ENCODE data around the gene ADORA2A.

The ADORA2A gene

DNA sequence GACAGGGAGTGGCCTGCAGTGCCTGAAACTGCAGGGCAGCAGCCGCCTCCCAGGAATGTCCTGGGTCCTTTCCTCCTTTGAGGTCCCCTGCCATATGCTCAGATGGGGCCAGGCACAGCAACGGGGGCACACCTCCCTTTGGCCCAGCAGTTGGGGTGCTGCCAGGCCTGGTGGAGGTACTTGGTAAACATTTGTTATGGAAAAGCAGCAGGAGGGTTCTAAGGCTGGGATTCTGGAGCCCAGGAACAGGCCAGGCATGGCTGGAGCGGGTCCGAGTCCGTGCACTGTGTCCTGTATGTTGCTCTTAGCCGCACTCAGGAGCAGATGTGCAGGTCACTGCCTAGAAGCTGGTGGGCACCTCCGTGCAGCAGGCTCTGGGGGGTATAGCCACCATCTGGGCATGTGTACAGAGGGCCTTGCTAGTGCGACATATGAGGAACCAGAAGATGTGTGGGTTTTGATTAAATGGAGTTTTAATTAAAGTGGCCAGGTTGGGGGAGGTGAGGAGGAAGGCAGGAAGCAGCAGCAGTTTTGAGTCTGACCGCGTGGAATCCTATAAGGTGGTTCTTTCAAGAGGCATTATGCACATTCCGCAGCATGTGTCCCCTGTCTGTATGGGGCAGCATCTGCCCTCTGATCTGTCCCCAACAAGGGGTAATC lies 1.5 kb downstream of the ADORA2A start:
- TF ChIP-seq, protein P1, sequence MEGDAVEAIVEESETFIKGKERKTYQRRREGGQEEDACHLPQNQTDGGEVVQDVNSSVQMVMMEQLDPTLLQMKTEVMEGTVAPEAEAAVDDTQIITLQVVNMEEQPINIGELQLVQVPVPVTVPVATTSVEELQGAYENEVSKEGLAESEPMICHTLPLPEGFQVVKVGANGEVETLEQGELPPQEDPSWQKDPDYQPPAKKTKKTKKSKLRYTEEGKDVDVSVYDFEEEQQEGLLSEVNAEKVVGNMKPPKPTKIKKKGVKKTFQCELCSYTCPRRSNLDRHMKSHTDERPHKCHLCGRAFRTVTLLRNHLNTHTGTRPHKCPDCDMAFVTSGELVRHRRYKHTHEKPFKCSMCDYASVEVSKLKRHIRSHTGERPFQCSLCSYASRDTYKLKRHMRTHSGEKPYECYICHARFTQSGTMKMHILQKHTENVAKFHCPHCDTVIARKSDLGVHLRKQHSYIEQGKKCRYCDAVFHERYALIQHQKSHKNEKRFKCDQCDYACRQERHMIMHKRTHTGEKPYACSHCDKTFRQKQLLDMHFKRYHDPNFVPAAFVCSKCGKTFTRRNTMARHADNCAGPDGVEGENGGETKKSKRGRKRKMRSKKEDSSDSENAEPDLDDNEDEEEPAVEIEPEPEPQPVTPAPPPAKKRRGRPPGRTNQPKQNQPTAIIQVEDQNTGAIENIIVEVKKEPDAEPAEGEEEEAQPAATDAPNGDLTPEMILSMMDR (IDR thresholded peaks at IDR 0.05) = no peak
- no peak for TF ChIP-seq ZFX (IDR thresholded peaks at IDR 0.05; ENCODE audit: borderline replicate concordance)

DNA sequence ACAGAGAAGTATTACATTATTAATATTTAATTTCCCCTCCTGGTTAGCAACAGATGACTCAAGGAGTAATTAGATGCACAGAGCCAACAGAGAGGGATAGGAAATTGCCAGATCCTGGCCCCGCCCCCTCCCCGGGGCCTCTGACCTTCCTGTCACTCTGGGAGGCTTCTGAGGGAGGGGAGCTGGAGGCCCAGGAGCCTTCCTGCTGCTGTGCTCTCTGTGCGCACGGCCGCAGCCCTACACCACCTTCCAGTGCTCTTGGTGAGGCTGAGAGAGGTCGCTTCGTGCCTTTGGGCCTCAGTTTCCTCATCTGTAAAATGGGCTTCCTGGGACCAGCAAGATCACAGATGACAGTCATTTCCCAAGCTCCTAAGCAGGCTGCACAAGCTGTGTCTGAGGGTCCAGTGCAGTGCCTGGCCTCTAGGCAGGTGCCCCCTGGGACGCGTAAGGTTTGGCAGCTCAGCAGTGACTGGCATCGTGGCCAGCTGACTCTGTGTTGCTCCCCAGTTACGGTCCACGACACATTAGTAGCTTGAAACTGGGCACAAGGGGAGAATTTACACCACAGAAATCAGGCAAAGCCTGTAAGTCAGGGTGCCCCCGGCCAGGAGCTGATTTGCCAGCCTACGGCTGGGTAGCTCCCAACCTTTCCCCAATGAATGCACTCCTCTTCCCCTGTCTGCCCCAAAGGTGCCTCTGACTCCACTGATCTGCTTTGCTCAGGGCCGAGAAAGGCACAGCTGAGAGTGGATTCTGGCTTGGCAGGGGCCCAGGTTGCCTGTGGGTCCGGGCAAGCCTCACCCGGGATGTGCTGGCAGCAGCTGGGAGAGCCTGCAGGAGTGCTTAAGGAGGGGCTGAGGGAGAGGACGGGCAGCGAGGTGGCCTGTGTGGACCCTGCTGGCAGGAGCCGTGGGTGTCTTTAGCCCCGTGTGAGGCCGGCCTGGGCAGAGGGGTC lies 2.3 kb downstream of the ADORA2A start:
- TF ChIP-seq ZFX (IDR thresholded peaks at IDR 0.05; ENCODE audit: borderline replicate concordance) = no peak
- TF ChIP-seq, protein P1 (IDR thresholded peaks at IDR 0.05) = no peak

More for the DNA sequence above, 1.5 kb downstream of the ADORA2A start:
- H3K27ac ChIP-seq = no peak overlapping the region

DNA sequence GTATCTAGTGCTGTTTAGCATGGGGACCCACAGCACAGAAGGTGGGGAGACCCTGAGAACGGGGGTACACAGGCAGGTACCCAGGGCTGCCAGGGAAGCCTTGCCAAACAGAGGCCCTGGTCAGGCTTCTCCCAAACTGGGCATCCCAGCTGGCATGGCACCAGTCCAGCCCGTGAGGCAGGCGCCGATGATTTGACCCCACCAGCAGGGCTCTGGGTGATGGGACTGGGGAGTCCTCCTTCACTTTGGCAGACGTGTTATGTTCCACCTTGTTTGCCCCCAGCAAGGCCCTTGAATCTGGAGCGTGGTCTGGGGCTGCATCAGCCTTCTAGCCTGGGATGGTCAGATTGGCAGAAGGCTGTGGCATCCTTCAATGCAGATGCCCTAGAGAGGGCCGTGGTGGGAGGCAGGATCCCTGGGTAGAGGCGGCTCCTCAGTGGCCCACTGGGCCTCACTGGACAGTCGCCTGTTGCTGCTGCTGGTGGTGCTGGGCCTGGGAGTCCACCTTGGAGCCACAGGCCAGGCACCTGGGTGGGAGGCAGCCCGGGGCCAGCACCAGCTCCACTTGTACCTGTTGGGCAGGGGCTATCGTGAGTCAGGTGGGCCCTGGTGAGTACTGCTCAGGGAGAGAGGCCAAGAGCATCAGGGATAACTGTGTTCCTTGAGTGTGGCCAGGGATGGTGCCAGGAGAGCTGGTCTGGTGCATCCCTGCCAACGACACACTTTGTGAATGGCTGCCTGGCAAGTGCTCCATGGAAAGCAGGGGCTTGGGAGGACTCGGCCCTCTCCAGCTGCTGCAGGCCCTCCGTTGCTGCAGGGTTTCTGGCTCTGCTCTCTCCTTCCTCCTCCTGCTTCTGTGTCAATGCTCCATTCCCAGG lies 3.3 kb downstream of the ADORA2A start:
- TF ChIP-seq, protein P1 (IDR thresholded peaks at IDR 0.05) = no peak
- TF ChIP-seq ZFX (IDR thresholded peaks at IDR 0.05; ENCODE audit: borderline replicate concordance) = no peak
- no peak overlapping the region for H3K27ac ChIP-seq

More for the DNA sequence above, 2.3 kb downstream of the ADORA2A start:
- no peak overlapping the region for H3K27ac ChIP-seq

DNA sequence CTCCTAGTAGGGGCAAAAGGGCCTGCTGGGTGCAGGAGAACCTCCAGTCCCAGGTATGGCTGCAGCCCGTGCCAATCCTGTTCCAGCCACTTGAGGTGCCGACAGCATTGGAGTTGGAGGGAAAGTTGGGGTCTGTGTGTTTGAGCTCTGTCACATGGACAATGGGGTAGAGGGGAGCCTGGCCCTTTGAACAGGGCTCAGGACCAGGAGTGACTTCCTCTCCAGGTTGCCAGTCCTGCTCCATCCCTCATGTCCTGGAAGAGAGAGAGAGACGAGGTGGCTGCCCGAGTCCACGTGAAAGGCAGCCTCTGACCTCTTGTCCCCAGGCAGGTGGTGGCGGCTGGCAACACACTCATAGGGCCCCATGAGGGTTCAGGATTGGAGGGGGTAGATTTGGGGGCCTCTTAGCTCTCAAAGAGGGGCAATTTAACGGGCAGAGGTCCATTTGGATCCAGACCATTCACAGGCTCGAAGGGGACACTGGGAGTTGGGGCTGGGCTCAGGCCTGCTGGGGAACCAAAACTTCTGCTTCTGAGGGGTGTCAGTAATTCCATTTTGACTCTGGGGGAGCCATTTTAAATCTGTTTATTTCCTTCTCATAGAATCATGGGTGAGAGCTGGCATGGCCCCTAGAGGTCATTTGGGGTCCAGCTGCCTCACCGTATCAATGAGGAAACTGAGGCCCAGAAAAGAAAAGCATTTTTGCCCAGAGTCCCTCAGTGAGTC lies 4.1 kb downstream of the ADORA2A start:
- no peak for TF ChIP-seq ZFX (IDR thresholded peaks at IDR 0.05; ENCODE audit: borderline replicate concordance)
- H3K27ac ChIP-seq = no peak overlapping the region

DNA sequence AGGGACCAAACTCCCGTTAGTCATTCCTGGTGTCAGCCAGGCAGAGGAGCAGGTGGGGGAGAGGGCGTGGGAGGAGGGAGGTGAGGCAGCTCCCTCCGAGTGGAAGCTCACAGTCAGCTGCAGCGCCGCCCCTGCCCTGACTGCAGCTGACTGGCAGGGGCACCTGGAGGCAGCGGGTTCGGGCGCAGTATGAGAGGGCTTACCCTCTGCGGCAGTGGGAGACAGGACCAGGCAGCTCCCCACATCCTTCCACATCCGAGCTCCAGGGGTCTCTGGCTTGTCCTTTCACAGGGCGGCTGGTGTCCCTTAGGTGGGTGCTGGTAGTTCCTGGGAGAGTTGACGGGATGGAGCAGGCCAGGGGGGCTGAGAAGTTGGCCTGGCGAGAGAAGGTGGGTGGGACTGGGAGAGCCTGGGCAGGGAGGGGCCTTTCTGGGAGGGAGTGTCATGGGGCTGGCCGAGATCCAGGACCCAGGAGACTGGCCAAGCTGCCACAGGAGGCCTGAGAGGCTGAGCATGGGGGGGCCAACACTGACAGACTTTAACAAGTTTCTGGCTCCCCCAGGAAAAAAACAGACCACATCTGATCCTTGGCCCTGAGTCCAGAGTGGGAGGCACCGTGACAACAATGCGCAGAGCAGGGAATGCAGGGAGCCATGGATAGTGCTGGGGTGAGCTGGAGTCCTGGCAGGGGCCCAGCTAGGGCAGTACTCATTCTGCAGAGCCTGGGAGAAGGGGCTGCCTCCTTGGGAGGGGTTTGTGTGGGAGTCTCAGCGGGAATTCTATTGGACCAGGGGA lies 4.9 kb downstream of the ADORA2A start:
- TF ChIP-seq, protein P1 (IDR thresholded peaks at IDR 0.05) = no peak
- no peak for TF ChIP-seq ZFX (IDR thresholded peaks at IDR 0.05; ENCODE audit: borderline replicate concordance)
- no peak overlapping the region for H3K27ac ChIP-seq

DNA sequence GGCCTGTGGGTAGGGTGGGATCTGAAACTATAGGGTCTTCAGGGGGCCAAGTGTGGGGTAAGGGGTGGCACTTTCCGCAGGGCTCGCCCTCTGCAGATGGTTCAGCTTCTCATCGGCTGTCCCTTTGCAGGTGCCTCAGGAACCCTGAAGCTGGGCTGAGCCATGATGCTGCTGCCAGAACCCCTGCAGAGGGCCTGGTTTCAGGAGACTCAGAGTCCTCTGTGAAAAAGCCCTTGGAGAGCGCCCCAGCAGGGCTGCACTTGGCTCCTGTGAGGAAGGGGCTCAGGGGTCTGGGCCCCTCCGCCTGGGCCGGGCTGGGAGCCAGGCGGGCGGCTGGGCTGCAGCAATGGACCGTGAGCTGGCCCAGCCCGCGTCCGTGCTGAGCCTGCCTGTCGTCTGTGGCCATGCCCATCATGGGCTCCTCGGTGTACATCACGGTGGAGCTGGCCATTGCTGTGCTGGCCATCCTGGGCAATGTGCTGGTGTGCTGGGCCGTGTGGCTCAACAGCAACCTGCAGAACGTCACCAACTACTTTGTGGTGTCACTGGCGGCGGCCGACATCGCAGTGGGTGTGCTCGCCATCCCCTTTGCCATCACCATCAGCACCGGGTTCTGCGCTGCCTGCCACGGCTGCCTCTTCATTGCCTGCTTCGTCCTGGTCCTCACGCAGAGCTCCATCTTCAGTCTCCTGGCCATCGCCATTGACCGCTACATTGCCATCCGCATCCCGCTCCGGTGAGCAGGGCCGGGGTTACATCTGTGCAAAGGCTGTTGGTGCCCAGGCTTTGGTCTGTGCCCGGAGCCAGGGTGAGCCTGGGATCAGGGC lies 5.8 kb downstream of the ADORA2A start:
- TF ChIP-seq, protein P1 (IDR thresholded peaks at IDR 0.05) = no peak
- no peak for TF ChIP-seq ZFX (IDR thresholded peaks at IDR 0.05; ENCODE audit: borderline replicate concordance)
- H3K27ac ChIP-seq = no peak overlapping the region

All from 22Rv1 (cell line).